T-cell (primary cell): ENCODE data around the gene PNRC2. TPM values are rescaled to one million over a fixed set of nuclear protein-coding genes. Genes with fewer than 3 reads are reported as not detected.
"Not testable (repeated sequence)": the region's sequence is repeated elsewhere in the genome, so short reads cannot be mapped to it uniquely, and the experiment has no call there.

ENCODE experiments used
- ATAC-seq, 4 experiments: fragments of 200-7000 bp in 3 of 4; fragments of 150-1000 bp in 1 of 4; cut with Tn5 transposase; replicated peaks in 1 of 4; 1 replicate in 3 of 4; 2 replicates in 1 of 4; pipeline ENCODE4 v1.10.0; 2021; ENCODE audit warnings: moderate library complexity in 3 of 4, mild to moderate bottlenecking in 2 of 4, moderate number of reproducible peaks in 1 of 4
- CTCF ChIA-PET, 2 donors: fragments of 300-600 bp; sonication (Branson Sonifier 250); formaldehyde crosslinking; loops; one replicate each; lab custom pipeline; 2022; ENCODE audit warnings: antibody characterized with exemption in 2 of 2; lab: Charles Lee
- POLR2A ChIA-PET, 2 donors: fragments of 300-600 bp; sonication (Branson Sonifier 250); formaldehyde crosslinking; loops; one replicate each; lab custom pipeline; 2022; ENCODE audit warnings: antibody characterized with exemption in 2 of 2; lab: Charles Lee
- DNase-seq, 35 experiments: peaks; one replicate each; pipeline versions ENCODE4 v3.0.0 to v3.0.0-alpha.2; 2013 to 2023
- H3K27ac ChIP-seq: one replicate; pipeline ENCODE4 v1.5.1; 2013; ENCODE audit warnings: low read length
- H3K27me3 ChIP-seq, 2 experiments: replicated peaks in 1 of 2; 1 replicate in 1 of 2; 2 replicates in 1 of 2; pipeline versions ENCODE4 v1.6.1 to v1.7.0; 2013; ENCODE audit warnings: low read length in 1 of 2, mixed read lengths in 1 of 2; ENCODE audit not compliant: control insufficient read depth in 2 of 2, insufficient read depth in 2 of 2; ENCODE audit errors: extremely low read depth in 1 of 2
- H3K36me3 ChIP-seq, 2 donors: 1 replicate in 1 of 2; 2 replicates in 1 of 2; pipeline versions ENCODE4 v1.6.1 to v1.7.0; 2013; ENCODE audit warnings: low read length in 1 of 2; ENCODE audit not compliant: control insufficient read depth in 2 of 2, insufficient read depth in 1 of 2; ENCODE audit errors: extremely low read depth in 1 of 2
- H3K4me1 ChIP-seq, 2 experiments: 1 replicate in 1 of 2; 2 replicates in 1 of 2; pipeline versions ENCODE4 v1.6.1 to v1.7.0; 2013; ENCODE audit warnings: low read length in 2 of 2, mixed read lengths in 1 of 2; ENCODE audit not compliant: insufficient read depth in 2 of 2, control insufficient read depth in 1 of 2; ENCODE audit errors: extremely low read depth in 1 of 2
- H3K4me3 ChIP-seq, 2 donors: 1 replicate in 1 of 2; 2 replicates in 1 of 2; pipeline versions ENCODE4 v1.5.1 to v1.7.0; 2013; ENCODE audit warnings: mild to moderate bottlenecking in 2 of 2, low read length in 1 of 2, moderate library complexity in 1 of 2; ENCODE audit not compliant: control insufficient read depth in 1 of 2; ENCODE audit errors: extremely low read depth in 1 of 2
- H3K9me3 ChIP-seq: 2 replicates; pipeline ENCODE4 v1.7.0; 2013
- H3K27ac Mint-ChIP-seq, 2 donors: one replicate each; pipeline ENCODE4 v1.8.0; 2020 to 2021; ENCODE audit warnings: mild to moderate bottlenecking in 2 of 2, mixed read lengths in 2 of 2
- H3K27me3 Mint-ChIP-seq, 2 donors: one replicate each; pipeline ENCODE4 v1.8.0; 2021 to 2022; ENCODE audit warnings: mixed read lengths in 2 of 2
- H3K36me3 Mint-ChIP-seq: one replicate; pipeline ENCODE4 v1.8.0; 2021; ENCODE audit warnings: mixed read lengths
- H3K4me1 Mint-ChIP-seq, 3 donors: one replicate each; pipeline ENCODE4 v1.8.0; 2020 to 2022; ENCODE audit warnings: mixed read lengths in 3 of 3, mild to moderate bottlenecking in 1 of 3
- H3K4me3 Mint-ChIP-seq, 3 donors: one replicate each; pipeline ENCODE4 v1.8.0; 2020 to 2022; ENCODE audit warnings: mild to moderate bottlenecking in 3 of 3, mixed read lengths in 3 of 3, moderate library complexity in 3 of 3
- H3K9me3 Mint-ChIP-seq, 3 donors: one replicate each; pipeline ENCODE4 v1.8.0; 2020 to 2022; ENCODE audit warnings: mixed read lengths in 3 of 3
- WGBS: methylation state at CpG from one replicate; pipeline ENCODE4 v1.1.5; 2013; ENCODE audit warnings: missing lambda C conversion rate; ENCODE audit not compliant: insufficient coverage; 5-methylcytosine and 5-hydroxymethylcytosine counted together
- total RNA-seq, 35 experiments: library from RNA in 6 of 35; stranded (reverse) in 6 of 35; fragments of 120-200 nt in 1 of 35; gene quantifications; one replicate each; pipeline versions ENCODE4 v1.2.1 to v1.2.4 and lab custom pipeline; 2013 to 2026

The PNRC2 gene
- total RNA-seq, 5 donors from 2014 or later (not counting 1 experiment from before 2014, with no cell fraction given), result 135 to 159 (median 139) TPM

- ATAC-seq, result peak; percentile 94 to 98 (median 96)
- H3K9me3 ChIP-seq, result no peaks in the 10 kb centered on the region
- WGBS, result 0% methylated on average over 70 of the region's 84 CpGs
- CTCF ChIA-PET, result interaction anchor here in 1 of 2 donors (1.3 to 1.8 kb wide), 2 partner anchors 20 to 23 kb away, joined by 4 to 17 read pairs; partner anchors contain the start of gene PNRC2
- POLR2A ChIA-PET, result interaction anchor here in 1 of 2 donors (0.6 kb wide), 2 partner anchors 17 to 156 kb away, joined by 3 read pairs; no protein-coding TSS in a partner anchor
- peak within 1 kb of the TSS; percentile 77 to 93 for H3K4me3 ChIP-seq
- H3K27ac ChIP-seq, result peak within 1 kb of the TSS; percentile 96
- peaks cover 16 to 39% of the 10 kb centered on the region in 2 experiments for H3K4me1 ChIP-seq
- H3K9me3 Mint-ChIP-seq, result no peaks in the 10 kb centered on the region
- H3K27ac Mint-ChIP-seq, result peak within 1 kb of the TSS; percentile 96 to 97
- H3K36me3 Mint-ChIP-seq, result peaks cover 11% of the 10 kb centered on the region
- H3K36me3 ChIP-seq, result peaks cover 0 to under 1% of the 10 kb centered on the region in 2 donors
- H3K27me3 Mint-ChIP-seq, result no peaks in the 10 kb centered on the region
- peak; percentile 94 to 100 (median 97) for DNase-seq
- peak within 1 kb of the TSS; percentile 92 to 97 (median 96) for H3K4me3 Mint-ChIP-seq
- H3K27me3 ChIP-seq, result no peaks in the 10 kb centered on the region
- H3K4me1 Mint-ChIP-seq, result peaks cover 50 to 56% (median 51%) of the 10 kb centered on the region in 3 donors
Observed at GRCh38 chr1:23979881-23980727, 20.5 kb downstream of the PNRC2 start, which contains the start of gene SRSF10. Gene SRSF10, minus strand, starts transcription at chr1:23980327. Its CDS starts 72 bp downstream, at chr1:23980255.

- H3K27me3 Mint-ChIP-seq, result no peaks in the 10 kb centered on the region
- DNase-seq (peak in 16 of 35 experiments; percentile 4 to 46 (median 15)), ATAC-seq (peak in 3 of 4 experiments; percentile 4 to 24 (median 10))
- ChIA-PET POLR2A (interaction anchor here in 1 of 2 donors (0.6 kb wide), 2 partner anchors 17 to 156 kb away, joined by 3 read pairs; no protein-coding TSS in a partner anchor), CTCF (interaction anchor here in 1 of 2 donors (1.3 to 1.8 kb wide), 2 partner anchors 21 to 24 kb away, joined by 4 to 17 read pairs; partner anchors contain the start of gene PNRC2)
- H3K9me3 Mint-ChIP-seq, result no peaks in the 10 kb centered on the region
- H3K4me1 Mint-ChIP-seq, result peaks cover 47 to 50% (median 48%) of the 10 kb centered on the region in 3 donors
- Histone ChIP-seq H3K36me3 (no peaks in the 10 kb centered on the region), H3K9me3 (no peaks in the 10 kb centered on the region), H3K27me3 (no peaks in the 10 kb centered on the region), H3K4me1 (peaks cover 16 to 36% of the 10 kb centered on the region in 2 experiments), H3K4me3 (peak overlapping the region; percentile 60 to 93), H3K27ac (peak overlapping the region; percentile 96)
- peak overlapping the region; percentile 92 to 97 (median 96) for H3K4me3 Mint-ChIP-seq
- WGBS, result 0% methylated on average over 1 of the region's 6 CpGs
- H3K36me3 Mint-ChIP-seq, result peaks cover 11% of the 10 kb centered on the region
- peak overlapping the region; percentile 96 to 97 for H3K27ac Mint-ChIP-seq
Observed at GRCh38 chr1:23980728-23981070, 21.1 kb downstream of the PNRC2 start.

GRCh38 chr1:23984417-23985186, 25.0 kb downstream of the PNRC2 start:
- POLR2A ChIA-PET, result interaction anchor here in 1 of 2 donors (0.7 kb wide), 1 partner anchor 517 kb away, joined by 3 read pairs; no protein-coding TSS in a partner anchor
- no peak overlapping the region for H3K27ac Mint-ChIP-seq

GRCh38 chr1:23987038-23987437, 27.4 kb downstream of the PNRC2 start:
- CTCF ChIA-PET, H3K36me3 Mint-ChIP-seq, H3K27ac ChIP-seq, H3K4me1 Mint-ChIP-seq, H3K9me3 Mint-ChIP-seq, POLR2A ChIA-PET, ATAC-seq, H3K9me3 ChIP-seq, H3K27me3 Mint-ChIP-seq, DNase-seq, H3K4me3 ChIP-seq, H3K27ac Mint-ChIP-seq, H3K27me3 ChIP-seq, H3K4me1 ChIP-seq, H3K36me3 ChIP-seq, H3K4me3 Mint-ChIP-seq: not testable (repeated sequence)
- WGBS, result no CpG with 5 or more reads among the region's 23 CpGs

More at GRCh38 chr1:23984417-23985186, 25.0 kb downstream of the PNRC2 start:
- Histone ChIP-seq H3K27me3 (no peaks in the 10 kb centered on the region), H3K27ac (no peak overlapping the region), H3K4me1 (peaks cover 3 to 8% of the 10 kb centered on the region in 2 experiments), H3K9me3 (no peaks in the 10 kb centered on the region), H3K36me3 (no peaks in the 10 kb centered on the region), H3K4me3 (no peak overlapping the region)
- DNase-seq (no peak), ATAC-seq (no peak)
- Mint-ChIP-seq H3K9me3 (no peaks in the 10 kb centered on the region), H3K27me3 (no peaks in the 10 kb centered on the region), H3K36me3 (no peaks in the 10 kb centered on the region), H3K4me1 (peaks cover 11 to 15% (median 14%) of the 10 kb centered on the region in 3 donors), H3K4me3 (no peak overlapping the region)
- CTCF ChIA-PET, result no interaction called here
- no CpG with 5 or more reads among the region's 5 CpGs for WGBS

- WGBS, result no CpG with 5 or more reads among the region's 3 CpGs
- CTCF ChIA-PET, result no interaction called here
- no peak overlapping the region for H3K4me3 ChIP-seq
- no peaks in the 10 kb centered on the region for H3K36me3 ChIP-seq
- Mint-ChIP-seq H3K36me3 (no peaks in the 10 kb centered on the region), H3K27ac (peak overlapping the region; percentile 30 to 73), H3K27me3 (no peaks in the 10 kb centered on the region), H3K4me3 (no peak overlapping the region), H3K9me3 (no peaks in the 10 kb centered on the region), H3K4me1 (peaks cover 0 to 5% (median 5%) of the 10 kb centered on the region in 3 donors)
- H3K27ac ChIP-seq, result no peak overlapping the region
- DNase-seq (no peak), ATAC-seq (no peak)
- H3K9me3 ChIP-seq, result no peaks in the 10 kb centered on the region
- POLR2A ChIA-PET, result no interaction called here
- no peaks in the 10 kb centered on the region for H3K27me3 ChIP-seq
- H3K4me1 ChIP-seq, result no peaks in the 10 kb centered on the region
Observed at GRCh38 chr1:23989263-23989662, 29.6 kb downstream of the PNRC2 start.

GRCh38 chr1:23992011-23992410, 32.4 kb downstream of the PNRC2 start:
- H3K4me1 ChIP-seq, H3K4me3 Mint-ChIP-seq, H3K4me3 ChIP-seq, H3K9me3 Mint-ChIP-seq, H3K27ac ChIP-seq, H3K9me3 ChIP-seq, DNase-seq, H3K36me3 ChIP-seq, H3K27ac Mint-ChIP-seq, H3K27me3 Mint-ChIP-seq, H3K36me3 Mint-ChIP-seq, ATAC-seq, H3K4me1 Mint-ChIP-seq, POLR2A ChIA-PET, CTCF ChIA-PET, H3K27me3 ChIP-seq: not testable (repeated sequence)
- 77% methylated on average over 5 of the region's 13 CpGs for WGBS
